Measurements from ENCODE around the gene KDM3A. TPM values are rescaled to one million over a fixed set of nuclear protein-coding genes. Genes with fewer than 3 reads are reported as not detected.

Gene KDM3A
- total and polyA plus RNA-seq, 2 of the 8 experiments (the other 6 are each of a cell fraction or from before 2014, with no cell fraction given), result 15.8 to 29.2 TPM

DNA sequence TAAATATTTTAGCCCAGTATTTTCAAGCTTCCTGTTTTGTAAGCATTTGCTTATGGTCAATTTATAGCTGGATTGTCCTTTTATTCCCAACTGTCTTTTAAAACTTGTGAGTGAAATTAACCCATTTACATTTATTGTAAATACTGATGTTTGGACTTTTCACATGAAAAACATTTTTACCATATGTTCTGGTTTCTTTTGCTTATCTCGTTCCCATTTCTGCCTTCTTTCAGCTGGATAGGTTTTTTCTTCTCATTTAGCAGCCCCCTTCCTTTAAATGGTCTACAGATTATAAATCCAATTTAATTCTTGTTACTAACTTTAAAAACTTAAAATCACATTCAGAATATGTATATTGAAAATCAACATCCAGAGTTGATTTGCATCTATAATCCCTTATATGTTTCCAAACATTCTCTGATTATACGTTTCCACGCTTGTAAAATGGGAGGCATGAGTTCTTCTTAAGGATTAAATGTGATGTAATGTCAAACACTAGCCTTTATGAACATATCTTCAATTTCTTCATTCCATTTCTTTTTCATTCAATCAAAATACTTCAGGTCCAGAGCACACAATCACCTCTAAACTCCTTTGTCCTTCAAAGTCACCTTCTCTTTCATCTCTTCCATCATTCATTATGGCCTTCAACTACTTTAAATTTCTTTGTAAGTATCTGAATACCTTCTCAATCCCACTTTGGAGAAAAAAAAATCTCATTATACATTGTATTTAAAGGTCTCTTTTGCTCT is 1.1 kb upstream of the KDM3A start:
- no peak for TF ChIP-seq PHF8 (conservative IDR thresholded peaks at IDR 0.05; ENCODE audit: low read depth, low read length)
- no peak for TF ChIP-seq HDAC6 (IDR thresholded peaks at IDR 0.05; ENCODE audit: low read depth, low read length)
- TF ChIP-seq HDAC2 (IDR thresholded peaks at IDR 0.05; ENCODE audit: borderline replicate concordance in 1 of 2, low read depth in 2 of 2, low read length in 2 of 2), result no peak
- TF ChIP-seq SIX5 (IDR thresholded peaks at IDR 0.05; ENCODE audit: low read depth, low read length), result no peak
- no peak for TF ChIP-seq SUZ12 (IDR thresholded peaks at IDR 0.05; ENCODE audit: low read length)
- no peak for TF ChIP-seq FOSL1 (IDR thresholded peaks at IDR 0.05; ENCODE audit: insufficient read depth, low read depth, low read length)
- peaks cover 0 to 5% (median 0%) of the 10 kb centered on the region in 4 experiments; a peak in 1 of 7 replicates for H3K4me1 ChIP-seq (replicated peaks in 1 of 4; ENCODE audit: control insufficient read depth in 3 of 4, insufficient read depth in 4 of 4, low read length in 3 of 4)
- H3K27me3 ChIP-seq (replicated peaks in 1 of 4; ENCODE audit: control insufficient read depth in 3 of 4, extremely low read depth in 1 of 4, insufficient read depth in 3 of 4, low read length in 3 of 4), result no peaks in the 10 kb centered on the region; a peak in 2 of 7 replicates
- CTCF ChIA-PET (ENCODE audit: partially characterized antibody), result interaction anchor here (0.5 to 0.7 kb wide), 2 partner anchors 167 to 334 kb away, joined by 3 to 4 read pairs; partner anchors contain the start of gene POLR1A
- H4K5ac ChIP-seq (ENCODE audit: insufficient read length, low read depth, low read length), result peak overlapping the region; percentile 12
- no peak overlapping the region for H3K27ac ChIP-seq (ENCODE audit: low read depth, low read length)
- no peak overlapping the region for H4K91ac ChIP-seq (replicated peaks; ENCODE audit: insufficient read length, low read length)
- no peak overlapping the region for H4K8ac ChIP-seq (ENCODE audit: extremely low read depth, insufficient read depth, low read length)
- 84% methylated on average over 3 of the region's 3 CpGs; no CpG with 5 or more reads in 1 of the 2 experiments for WGBS, 2 experiments (ENCODE audit: extremely low coverage in 1 of 2, insufficient coverage in 1 of 2, insufficient read length in 1 of 2, insufficient replicate concordance in 2 of 2, low coverage in 1 of 2, low lambda C conversion rate in 2 of 2, missing lambda C conversion rate in 1 of 2)
- DNase-seq (ENCODE audit: low read depth in 1 of 2, low spot score in 2 of 2), result no peak
- no peak overlapping the region for H3K9ac ChIP-seq (replicated peaks in 1 of 4; ENCODE audit: extremely low read depth in 1 of 4, low read depth in 3 of 4, low read length in 3 of 4)
- H3K79me2 ChIP-seq (ENCODE audit: control insufficient read depth in 1 of 2, insufficient read depth in 2 of 2, low read length in 2 of 2), result peaks cover 3 to 25% of the 10 kb centered on the region in 2 experiments; a peak in 3 of 4 replicates
- H2BK15ac ChIP-seq (ENCODE audit: low read length), result no peak overlapping the region
- peak overlapping the region in 1 of 2 experiments; percentile 57; a peak in 1 of 4 replicates for H3K4me2 ChIP-seq (ENCODE audit: insufficient read depth in 1 of 2, low read depth in 2 of 2, low read length in 2 of 2)
- no peak overlapping the region for H2BK5ac ChIP-seq (ENCODE audit: low read depth, low read length)
- POLR2A ChIA-PET (ENCODE audit: partially characterized antibody), result interaction anchor here (1.0 to 2.4 kb wide), 7 partner anchors 9 to 613 kb away, joined by 3 to 8 read pairs (median 3); partner anchors contain the start of gene MRPL35
- peaks cover 0 to 15% (median 2%) of the 10 kb centered on the region in 4 experiments; a peak in 1 of 8 replicates for H3K36me3 ChIP-seq (ENCODE audit: control insufficient read depth in 2 of 4, insufficient read depth in 4 of 4, low read length in 3 of 4)
- H3K56ac ChIP-seq (replicated peaks; ENCODE audit: insufficient read length, low read depth, low read length), result no peak overlapping the region
- FAIRE-seq, result no peak
- H3K14ac ChIP-seq (ENCODE audit: insufficient read length), result no peak overlapping the region
- peaks cover 7 to 21% of the 10 kb centered on the region in 2 experiments for H3K9me3 ChIP-seq (ENCODE audit: insufficient read depth in 2 of 2, low read depth in 1 of 2, low read length in 1 of 2)
- peaks cover 7% of the 10 kb centered on the region for H3K79me1 ChIP-seq (ENCODE audit: low read depth, low read length)
- peak overlapping the region; percentile 26; the same call in 1 of the 2 replicates for H2AFZ ChIP-seq (ENCODE audit: low read length)
- H3K4ac ChIP-seq (replicated peaks; ENCODE audit: insufficient read length, low read depth, low read length), result no peak overlapping the region
- no peak overlapping the region for H3K18ac ChIP-seq (ENCODE audit: extremely low read depth, low read length)
- H2BK120ac ChIP-seq (replicated peaks; ENCODE audit: low read depth, low read length), result no peak overlapping the region
- H4K20me1 ChIP-seq (replicated peaks in 1 of 2; ENCODE audit: control insufficient read depth in 1 of 2, insufficient read depth in 2 of 2, low read length in 2 of 2), result peaks cover 4 to 5% of the 10 kb centered on the region in 2 experiments
- peaks cover 7% of the 10 kb centered on the region; the same call in 1 of the 2 replicates for H3K23me2 ChIP-seq (ENCODE audit: low read depth, low read length)
- no peak overlapping the region for H2BK12ac ChIP-seq (ENCODE audit: low read depth, low read length)
- no peak overlapping the region for H2AK5ac ChIP-seq (ENCODE audit: low read depth, low read length)
- H2BK20ac ChIP-seq (ENCODE audit: low read length), result no peak overlapping the region
- peak overlapping the region in 1 of 4 experiments; percentile 35; a peak in 1 of 8 replicates for H3K4me3 ChIP-seq (ENCODE audit: extremely low read depth in 1 of 4, insufficient read depth in 2 of 4, low read depth in 3 of 4, low read length in 4 of 4)
- H3K23ac ChIP-seq (ENCODE audit: insufficient read length), result no peak overlapping the region
